SK-N-SH (cell line): ENCODE data around the gene SLX4IP. TPM values are rescaled to one million over a fixed set of nuclear protein-coding genes. Genes with fewer than 3 reads are reported as not detected.

ENCODE experiments used
- CTCF ChIA-PET: fragments of 300-600, 350-600 bp; formaldehyde crosslinking; extraction: SDS; loops from one replicate; lab custom pipeline; 2021; lab: Yijun Ruan, JAX
- POLR2A ChIA-PET: fragments of 350-600 bp; sonication (Branson Sonifier 250); formaldehyde crosslinking; extraction: SDS; loops from one replicate; lab custom pipeline; 2020; ENCODE audit warnings: antibody characterized with exemption, inconsistent platforms; lab: Yijun Ruan, JAX
- DNase-seq: peaks from one replicate; pipeline ENCODE4 v3.0.0; 2012
- H2AFZ ChIP-seq: fragments of 200-600 bp; sonication (generic); 2 replicates; pipeline ENCODE4 v1.8.1; 2016; ENCODE audit warnings: antibody characterized with exemption, mild to moderate bottlenecking, low read depth
- H3F3A ChIP-seq: fragments of 200-600 bp; sonication (generic); replicated peaks from 2 replicates; pipeline ENCODE3; 2016; ENCODE audit warnings: antibody characterized with exemption, mild to moderate bottlenecking; ENCODE audit not compliant: insufficient read depth
- H3K27ac ChIP-seq, 2 experiments: fragments of 200-500 bp in 1 of 2; fragments of 200-600 bp in 1 of 2; sonication (Bioruptor generic) in 1 of 2; sonication (generic), shearing (Covaris generic) in 1 of 2; 2 replicates each; pipeline versions ENCODE4 v1.5.1 to v1.6.1; 2014 to 2016; ENCODE audit warnings: low read depth in 2 of 2, inconsistent platforms in 1 of 2, low read length in 1 of 2, mild to moderate bottlenecking in 1 of 2, mixed read lengths in 1 of 2
- H3K27me3 ChIP-seq: fragments of 200-600 bp; sonication (generic), shearing (Covaris generic); 2 replicates; pipeline ENCODE4 v1.6.1; 2016; ENCODE audit warnings: mixed run types; ENCODE audit not compliant: insufficient read depth
- H3K36me3 ChIP-seq, 2 experiments: fragments of 200-500 bp in 1 of 2; fragments of 200-600 bp in 1 of 2; sonication (Bioruptor generic) in 1 of 2; sonication (generic) in 1 of 2; replicated peaks in 1 of 2; 2 replicates each; pipeline versions ENCODE3 to v1.5.1; 2014 to 2016; ENCODE audit warnings: low read length in 1 of 2, mild to moderate bottlenecking in 1 of 2; ENCODE audit not compliant: insufficient read depth in 2 of 2, control insufficient read depth in 1 of 2
- H3K4me1 ChIP-seq, 2 experiments: fragments of 200-500 bp in 1 of 2; fragments of 200-600 bp in 1 of 2; sonication (Bioruptor generic) in 1 of 2; sonication (generic), shearing (Covaris generic) in 1 of 2; 2 replicates each; pipeline versions ENCODE4 v1.5.1 to v1.6.1; 2014 to 2016; ENCODE audit warnings: low read depth in 1 of 2, low read length in 1 of 2, mixed run types in 1 of 2; ENCODE audit not compliant: insufficient read depth in 2 of 2, control insufficient read depth in 1 of 2
- H3K4me2 ChIP-seq: fragments of 200-600 bp; sonication (generic), shearing (Covaris generic); 2 replicates; pipeline ENCODE4 v1.6.1; 2017; ENCODE audit warnings: mixed run types
- H3K4me3 ChIP-seq, 2 experiments: fragments of 200-500 bp in 1 of 2; fragments of 200-600 bp in 1 of 2; sonication (Bioruptor generic) in 1 of 2; sonication (generic), shearing (Covaris generic) in 1 of 2; 2 replicates each; pipeline versions ENCODE4 v1.5.1 to v1.8.1; 2014 to 2016; ENCODE audit warnings: low read depth in 2 of 2, inconsistent platforms in 1 of 2, low read length in 1 of 2, mild to moderate bottlenecking in 1 of 2, mixed read lengths in 1 of 2, moderate library complexity in 1 of 2
- H3K79me2 ChIP-seq: fragments of 200-600 bp; sonication (generic); 2 replicates; pipeline ENCODE4 v1.8.1; 2017; ENCODE audit warnings: mild to moderate bottlenecking; ENCODE audit not compliant: insufficient read depth
- H3K9ac ChIP-seq: fragments of 200-600 bp; sonication (generic); 2 replicates; pipeline ENCODE4 v1.6.1; 2017; ENCODE audit warnings: mixed run types
- H3K9me2 ChIP-seq: fragments of 200-600 bp; sonication (generic); 2 replicates; pipeline ENCODE4 v1.6.1; 2017; ENCODE audit warnings: mixed run types
- H3K9me3 ChIP-seq: fragments of 200-600 bp; sonication (generic); 2 replicates; pipeline ENCODE4 v1.6.1; 2017; ENCODE audit warnings: mixed run types, mild to moderate bottlenecking, moderate library complexity
- H4K20me1 ChIP-seq: fragments of 200-600 bp; sonication (generic); 2 replicates; pipeline ENCODE4 v1.6.1; 2017; ENCODE audit warnings: mild to moderate bottlenecking, mixed run types; ENCODE audit not compliant: insufficient read depth
- CHD2 ChIP-seq: fragments of 150-350 bp; IDR thresholded peaks from 2 replicates; pipeline ENCODE4 v1.6.1; 2018; ENCODE audit warnings: low read length; ENCODE audit not compliant: partially characterized antibody
- EP300 ChIP-seq, 2 experiments: IDR thresholded peaks; 2 replicates each; pipeline versions ENCODE4 v1.4.0 to v1.6.1; 2012; ENCODE audit warnings: borderline replicate concordance in 1 of 2, low read depth in 1 of 2, low read length in 1 of 2
- FOXM1 ChIP-seq: IDR thresholded peaks from 2 replicates; pipeline ENCODE4 v1.4.0; 2012; ENCODE audit warnings: low read depth, mild to moderate bottlenecking
- GATA2 ChIP-seq: sonication (generic); formaldehyde crosslinking; IDR thresholded peaks from 2 replicates; pipeline ENCODE4 v1.5.0; 2020; ENCODE audit warnings: mild to moderate bottlenecking, missing genetic modification reagents
- MEF2A ChIP-seq: IDR thresholded peaks from 2 replicates; pipeline ENCODE4 v1.4.0; 2012; ENCODE audit warnings: low read depth, borderline replicate concordance
- MXI1 ChIP-seq: IDR thresholded peaks from 2 replicates; pipeline ENCODE4 v1.6.1; 2012; ENCODE audit warnings: mild to moderate bottlenecking, low read depth, low read length, improper control_type of control experiment
- NRF1 ChIP-seq: IDR thresholded peaks from 2 replicates; pipeline ENCODE4 v1.6.1; 2012; ENCODE audit warnings: low read depth, mild to moderate bottlenecking, low read length
- RAD21 ChIP-seq: IDR thresholded peaks from 2 replicates; pipeline ENCODE4 v1.6.1; 2012; ENCODE audit warnings: mild to moderate bottlenecking, low read length
- RCOR1 ChIP-seq: fragments of 150-350 bp; IDR thresholded peaks from 2 replicates; pipeline ENCODE4 v1.6.1; 2017; ENCODE audit warnings: antibody characterized with exemption, low read length
- RFX5 ChIP-seq: IDR thresholded peaks from 2 replicates; pipeline ENCODE4 v1.6.1; 2012; ENCODE audit warnings: mild to moderate bottlenecking, improper control_type of control experiment, low read length
- RXRA ChIP-seq: IDR thresholded peaks from 2 replicates; pipeline ENCODE4 v1.4.0; 2012; ENCODE audit warnings: low read depth, mild to moderate bottlenecking, borderline replicate concordance
- SIN3A ChIP-seq: IDR thresholded peaks from 2 replicates; pipeline ENCODE4 v1.6.1; 2012; ENCODE audit warnings: low read depth, mild to moderate bottlenecking, low read length, moderate library complexity, borderline replicate concordance
- TAF1 ChIP-seq: IDR thresholded peaks from 2 replicates; pipeline ENCODE4 v1.6.1; 2012; ENCODE audit warnings: low read depth, mild to moderate bottlenecking, low read length, moderate library complexity, borderline replicate concordance
- YY1 ChIP-seq: IDR thresholded peaks from 2 replicates; pipeline ENCODE4 v1.4.0; 2012; ENCODE audit warnings: low read depth, mild to moderate bottlenecking
- WGBS: methylation state at CpG from one replicate; pipeline ENCODE4 v1.1.6; 2017; ENCODE audit warnings: low lambda C conversion rate; 5-methylcytosine and 5-hydroxymethylcytosine counted together
- polyA plus RNA-seq, 3 experiments: library from polyadenylated mRNA; depleted of rRNA; stranded (reverse); fragments of >200 nt; gene quantifications; 2 replicates each; pipeline ENCODE4 v1.2.3, GENCODE V29; 2012
- TF ChIP-seq, protein P1 (sequence below): IDR thresholded peaks from 2 replicates; pipeline ENCODE4; 2012
- TF ChIP-seq, protein P2 (sequence below): IDR thresholded peaks from 2 replicates; pipeline ENCODE4 v1.4.0; 2012; ENCODE audit warnings: low read depth, borderline replicate concordance
- TF ChIP-seq, protein P3 (sequence below): IDR thresholded peaks from 2 replicates; pipeline ENCODE4 v1.4.0; 2012; ENCODE audit warnings: low read depth
- TF ChIP-seq, protein P4 (sequence below): fragments of 150-350 bp; IDR thresholded peaks from 2 replicates; pipeline ENCODE4 v1.6.1; 2016; ENCODE audit warnings: mild to moderate bottlenecking, low read depth, low read length
- TF ChIP-seq, protein P5 (sequence below): fragments of 150-350 bp; IDR thresholded peaks from 2 replicates; pipeline ENCODE4 v1.6.1; 2017; ENCODE audit warnings: antibody characterized with exemption, low read length, low read depth, borderline replicate concordance

Gene SLX4IP
- polyA plus RNA-seq, 1 of the 3 experiments (the other 2 are of a cell fraction): 1.3 TPM

DNA sequence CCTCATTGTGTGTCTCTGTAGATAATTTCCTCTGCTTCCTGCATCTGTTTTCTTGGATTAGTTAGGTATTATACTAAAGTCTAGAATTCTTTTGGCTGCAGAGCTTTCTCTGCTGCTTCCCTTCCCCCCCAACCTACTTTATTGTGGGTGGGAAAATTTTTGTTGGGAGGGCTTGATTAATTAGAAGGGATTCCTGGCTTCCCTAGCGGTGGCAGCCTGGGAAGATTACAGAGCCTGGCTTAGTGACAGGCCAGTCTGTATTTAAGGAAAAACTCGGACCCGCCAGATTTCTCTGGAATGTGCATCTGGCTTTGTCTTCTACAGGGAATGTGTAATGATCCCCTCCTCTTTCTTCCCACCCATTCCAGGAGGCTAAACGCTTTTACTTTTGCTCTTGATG is 31.2 kb downstream of the SLX4IP start:
- ChIA-PET CTCF (no interaction called here), POLR2A (no interaction called here)
- TF ChIP-seq RAD21 (no peak), MEF2A (no peak), SIN3A (no peak), FOXM1 (no peak), EP300 (IDR thresholded peaks at IDR 0.05; ENCODE audit: borderline replicate concordance in 1 of 2, low read depth in 1 of 2, low read length in 1 of 2) (no peak), RFX5 (no peak), YY1 (no peak)
- TF ChIP-seq, protein P1, sequence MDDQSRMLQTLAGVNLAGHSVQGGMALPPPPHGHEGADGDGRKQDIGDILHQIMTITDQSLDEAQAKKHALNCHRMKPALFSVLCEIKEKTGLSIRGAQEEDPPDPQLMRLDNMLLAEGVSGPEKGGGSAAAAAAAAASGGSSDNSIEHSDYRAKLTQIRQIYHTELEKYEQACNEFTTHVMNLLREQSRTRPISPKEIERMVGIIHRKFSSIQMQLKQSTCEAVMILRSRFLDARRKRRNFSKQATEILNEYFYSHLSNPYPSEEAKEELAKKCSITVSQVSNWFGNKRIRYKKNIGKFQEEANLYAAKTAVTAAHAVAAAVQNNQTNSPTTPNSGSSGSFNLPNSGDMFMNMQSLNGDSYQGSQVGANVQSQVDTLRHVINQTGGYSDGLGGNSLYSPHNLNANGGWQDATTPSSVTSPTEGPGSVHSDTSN: no peak
- TF ChIP-seq, protein P2, sequence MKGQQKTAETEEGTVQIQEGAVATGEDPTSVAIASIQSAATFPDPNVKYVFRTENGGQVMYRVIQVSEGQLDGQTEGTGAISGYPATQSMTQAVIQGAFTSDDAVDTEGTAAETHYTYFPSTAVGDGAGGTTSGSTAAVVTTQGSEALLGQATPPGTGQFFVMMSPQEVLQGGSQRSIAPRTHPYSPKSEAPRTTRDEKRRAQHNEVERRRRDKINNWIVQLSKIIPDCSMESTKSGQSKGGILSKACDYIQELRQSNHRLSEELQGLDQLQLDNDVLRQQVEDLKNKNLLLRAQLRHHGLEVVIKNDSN: no peak
- TF ChIP-seq, protein P3, sequence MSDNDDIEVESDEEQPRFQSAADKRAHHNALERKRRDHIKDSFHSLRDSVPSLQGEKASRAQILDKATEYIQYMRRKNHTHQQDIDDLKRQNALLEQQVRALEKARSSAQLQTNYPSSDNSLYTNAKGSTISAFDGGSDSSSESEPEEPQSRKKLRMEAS: no peak
- no peak overlapping the region; the same call in 1 of the 2 replicates for H3K4me2 ChIP-seq
- H2AFZ ChIP-seq: no peak overlapping the region
- H3F3A ChIP-seq: peaks cover 5% of the 10 kb centered on the region
- no peaks in the 10 kb centered on the region for H3K27me3 ChIP-seq
- no peak overlapping the region for H3K4me3 ChIP-seq
- H3K9me3 ChIP-seq: no peaks in the 10 kb centered on the region
- WGBS: 53% methylated on average over 4 of the region's 4 CpGs
- H4K20me1 ChIP-seq: no peaks in the 10 kb centered on the region
- H3K9ac ChIP-seq: no peak overlapping the region
- H3K4me1 ChIP-seq: peaks cover 4 to 18% of the 10 kb centered on the region in 2 experiments; a peak in 3 of 4 replicates
- H3K9me2 ChIP-seq: no peaks in the 10 kb centered on the region
- DNase-seq: no peak
- peak overlapping the region in 1 of 2 experiments; percentile 21; a peak in 1 of 4 replicates for H3K27ac ChIP-seq
- peaks cover 0 to 4% of the 10 kb centered on the region in 2 experiments for H3K36me3 ChIP-seq
- peaks cover 8% of the 10 kb centered on the region; the same call in 1 of the 2 replicates for H3K79me2 ChIP-seq

DNA sequence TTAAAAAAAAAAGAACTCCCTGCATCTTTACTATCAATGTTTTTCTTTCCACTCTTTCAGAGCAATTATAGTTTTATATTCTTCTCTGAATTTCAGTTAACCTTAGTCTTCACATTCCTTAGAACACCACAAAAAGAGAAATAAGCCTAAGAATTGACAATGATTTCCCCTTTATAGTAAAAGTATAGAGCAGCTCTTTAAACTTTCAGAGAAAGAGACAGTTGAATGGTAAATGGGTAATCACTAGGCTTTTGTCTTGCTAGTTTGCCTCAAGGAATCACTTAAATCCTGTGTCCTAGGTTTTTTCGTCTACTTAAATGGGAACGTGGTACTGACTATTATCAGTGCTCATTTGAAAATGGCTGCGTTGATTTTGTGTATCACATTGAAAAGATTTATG is 31.8 kb downstream of the SLX4IP start:
- ChIA-PET POLR2A (no interaction called here), CTCF (interaction anchor here (1.2 kb wide), 1 partner anchor 1078 kb away, joined by 3 read pairs; no protein-coding TSS in a partner anchor)
- DNase-seq: no peak
- Histone ChIP-seq H2AFZ (no peak overlapping the region), H3K9me2 (no peaks in the 10 kb centered on the region), H3K4me1 (peaks cover 4 to 18% of the 10 kb centered on the region in 2 experiments; a peak in 3 of 4 replicates), H3K27ac (peak overlapping the region in 1 of 2 experiments; percentile 21; a peak in 1 of 4 replicates), H4K20me1 (no peaks in the 10 kb centered on the region), H3F3A (peaks cover 5% of the 10 kb centered on the region), H3K79me2 (peaks cover 8% of the 10 kb centered on the region; the same call in 1 of the 2 replicates), H3K4me3 (no peak overlapping the region), H3K9me3 (no peaks in the 10 kb centered on the region), H3K27me3 (no peaks in the 10 kb centered on the region), H3K9ac (no peak overlapping the region), H3K36me3 (peaks cover 0 to 4% of the 10 kb centered on the region in 2 experiments), H3K4me2 (no peak overlapping the region; the same call in 1 of the 2 replicates)
- 95% methylated on average over 3 of the region's 3 CpGs for WGBS
- TF ChIP-seq TAF1 (no peak), SIN3A (no peak), CHD2 (no peak), RCOR1 (no peak), GATA2 (no peak), RXRA (no peak), EP300 (IDR thresholded peaks at IDR 0.05; ENCODE audit: borderline replicate concordance in 1 of 2, low read depth in 1 of 2, low read length in 1 of 2) (no peak), NRF1 (no peak), MXI1 (no peak)
- TF ChIP-seq, protein P4, sequence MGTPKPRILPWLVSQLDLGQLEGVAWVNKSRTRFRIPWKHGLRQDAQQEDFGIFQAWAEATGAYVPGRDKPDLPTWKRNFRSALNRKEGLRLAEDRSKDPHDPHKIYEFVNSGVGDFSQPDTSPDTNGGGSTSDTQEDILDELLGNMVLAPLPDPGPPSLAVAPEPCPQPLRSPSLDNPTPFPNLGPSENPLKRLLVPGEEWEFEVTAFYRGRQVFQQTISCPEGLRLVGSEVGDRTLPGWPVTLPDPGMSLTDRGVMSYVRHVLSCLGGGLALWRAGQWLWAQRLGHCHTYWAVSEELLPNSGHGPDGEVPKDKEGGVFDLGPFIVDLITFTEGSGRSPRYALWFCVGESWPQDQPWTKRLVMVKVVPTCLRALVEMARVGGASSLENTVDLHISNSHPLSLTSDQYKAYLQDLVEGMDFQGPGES: no peak
- TF ChIP-seq, protein P1: no peak
- TF ChIP-seq, protein P5, sequence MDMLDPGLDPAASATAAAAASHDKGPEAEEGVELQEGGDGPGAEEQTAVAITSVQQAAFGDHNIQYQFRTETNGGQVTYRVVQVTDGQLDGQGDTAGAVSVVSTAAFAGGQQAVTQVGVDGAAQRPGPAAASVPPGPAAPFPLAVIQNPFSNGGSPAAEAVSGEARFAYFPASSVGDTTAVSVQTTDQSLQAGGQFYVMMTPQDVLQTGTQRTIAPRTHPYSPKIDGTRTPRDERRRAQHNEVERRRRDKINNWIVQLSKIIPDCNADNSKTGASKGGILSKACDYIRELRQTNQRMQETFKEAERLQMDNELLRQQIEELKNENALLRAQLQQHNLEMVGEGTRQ: no peak
